Epithelial cell of esophagus (primary cell): ENCODE measurements around the gene ULK4.

ENCODE experiments used
- DNase-seq: peaks from one replicate; pipeline ENCODE4 v3.0.0; 2010; ENCODE audit warnings: low read depth
- H3K4me3 ChIP-seq: 2 replicates; pipeline ENCODE4 v1.5.1; 2011; ENCODE audit warnings: mild to moderate bottlenecking, low read length, control low read depth
- TF ChIP-seq, protein P1 (sequence below): IDR thresholded peaks from 2 replicates; pipeline ENCODE4 v1.5.1; 2011; ENCODE audit warnings: low read depth, mild to moderate bottlenecking, low read length, control low read depth, inconsistent platforms; ENCODE audit not compliant: insufficient read depth; ENCODE audit errors: missing control alignments

ULK4 gene

DNA sequence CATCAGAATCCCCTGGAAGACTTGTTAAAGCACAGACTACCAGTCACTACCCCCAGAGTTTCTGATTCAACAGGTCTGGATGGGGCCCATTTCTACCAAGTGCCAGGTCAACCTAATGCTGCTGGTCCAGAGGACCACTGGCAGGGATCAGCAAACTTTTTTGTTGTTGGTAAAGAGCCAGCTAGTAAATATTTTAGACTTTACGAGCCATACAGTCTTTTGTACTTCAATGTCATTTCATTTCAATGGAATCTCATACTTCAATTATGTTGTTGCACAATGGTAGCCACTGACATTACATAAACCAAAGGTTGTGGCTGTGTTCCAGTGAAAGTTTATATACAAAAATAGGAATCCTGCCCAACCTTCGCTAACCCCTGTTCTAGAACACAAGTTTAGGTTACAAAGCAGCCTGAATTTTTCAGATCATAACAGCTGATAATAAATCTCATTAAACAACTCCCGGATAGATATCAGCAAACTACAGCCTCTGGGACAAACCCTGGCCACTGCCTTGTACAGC lies 28.7 kb downstream of the ULK4 start:
- TF ChIP-seq, protein P1, sequence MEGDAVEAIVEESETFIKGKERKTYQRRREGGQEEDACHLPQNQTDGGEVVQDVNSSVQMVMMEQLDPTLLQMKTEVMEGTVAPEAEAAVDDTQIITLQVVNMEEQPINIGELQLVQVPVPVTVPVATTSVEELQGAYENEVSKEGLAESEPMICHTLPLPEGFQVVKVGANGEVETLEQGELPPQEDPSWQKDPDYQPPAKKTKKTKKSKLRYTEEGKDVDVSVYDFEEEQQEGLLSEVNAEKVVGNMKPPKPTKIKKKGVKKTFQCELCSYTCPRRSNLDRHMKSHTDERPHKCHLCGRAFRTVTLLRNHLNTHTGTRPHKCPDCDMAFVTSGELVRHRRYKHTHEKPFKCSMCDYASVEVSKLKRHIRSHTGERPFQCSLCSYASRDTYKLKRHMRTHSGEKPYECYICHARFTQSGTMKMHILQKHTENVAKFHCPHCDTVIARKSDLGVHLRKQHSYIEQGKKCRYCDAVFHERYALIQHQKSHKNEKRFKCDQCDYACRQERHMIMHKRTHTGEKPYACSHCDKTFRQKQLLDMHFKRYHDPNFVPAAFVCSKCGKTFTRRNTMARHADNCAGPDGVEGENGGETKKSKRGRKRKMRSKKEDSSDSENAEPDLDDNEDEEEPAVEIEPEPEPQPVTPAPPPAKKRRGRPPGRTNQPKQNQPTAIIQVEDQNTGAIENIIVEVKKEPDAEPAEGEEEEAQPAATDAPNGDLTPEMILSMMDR = no peak
- DNase-seq = peak; percentile 51
- H3K4me3 ChIP-seq = no peak overlapping the region

DNA sequence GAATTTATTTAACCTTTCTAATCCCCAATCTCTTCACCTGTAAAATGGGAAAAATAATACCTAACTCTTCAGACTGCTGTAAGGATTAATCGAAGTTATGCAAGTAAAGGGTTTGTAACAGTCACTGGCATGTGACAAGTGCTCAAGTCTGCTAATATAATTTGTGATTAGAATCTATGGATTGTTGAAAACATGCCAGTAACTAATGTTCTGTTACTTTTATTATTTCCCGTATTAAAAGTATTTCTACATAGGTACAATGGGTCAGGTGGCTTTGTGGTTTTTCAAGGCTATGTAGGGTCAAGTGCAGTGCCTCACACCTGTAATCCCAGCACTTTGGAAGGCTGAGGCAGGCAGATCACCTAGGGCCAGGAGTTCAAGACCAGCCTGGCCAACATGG lies 29.4 kb downstream of the ULK4 start:
- no peak for DNase-seq
- no peak overlapping the region for H3K4me3 ChIP-seq
- TF ChIP-seq, protein P1 = no peak

DNA sequence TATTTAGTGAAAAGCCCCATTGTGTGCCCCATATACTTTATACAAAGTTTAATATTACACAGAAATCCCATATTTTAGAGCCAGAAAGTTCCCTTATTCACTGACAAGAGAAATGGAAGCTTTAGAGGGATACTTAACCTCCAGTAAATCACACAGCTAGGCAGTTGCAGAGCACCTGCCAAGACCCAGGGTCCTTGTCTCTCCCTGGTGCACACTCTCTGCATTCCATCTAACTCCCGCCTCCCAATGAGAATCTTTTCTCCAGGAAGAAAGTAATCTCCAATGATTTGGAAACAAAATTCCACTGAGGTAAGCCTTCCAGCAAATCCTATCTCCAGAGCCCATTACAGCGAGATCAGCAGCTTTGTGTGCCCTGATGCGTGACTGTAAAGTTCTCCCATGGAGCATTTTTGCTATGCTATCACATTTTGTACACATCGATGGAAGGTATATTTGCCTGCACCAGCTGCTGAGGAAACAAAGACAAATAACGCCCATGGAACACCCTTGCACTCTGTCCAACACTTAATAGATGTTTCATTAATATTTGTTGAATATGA lies 41.4 kb downstream of the ULK4 start:
- H3K4me3 ChIP-seq = no peak overlapping the region
- TF ChIP-seq, protein P1 = no peak
- no peak for DNase-seq

DNA sequence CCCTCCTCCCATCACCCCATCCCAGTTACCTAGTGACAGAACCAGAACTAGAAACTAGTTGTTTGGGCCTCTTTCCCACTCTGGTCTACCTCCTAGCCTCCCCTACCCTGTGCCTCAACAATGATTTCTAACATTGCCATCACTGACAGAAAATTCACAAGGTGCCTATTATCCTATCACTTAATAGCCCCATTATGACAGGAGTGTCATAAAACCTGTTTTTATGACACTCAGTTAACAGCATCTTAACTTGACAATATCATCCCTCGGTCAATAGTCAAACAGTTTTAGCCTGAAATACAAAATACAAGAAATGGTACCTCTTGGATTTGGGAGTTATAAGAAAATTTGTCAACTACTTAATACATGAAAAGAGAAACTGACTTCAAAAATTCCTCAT lies 46.5 kb downstream of the ULK4 start:
- H3K4me3 ChIP-seq = no peak overlapping the region
- no peak for DNase-seq
- TF ChIP-seq, protein P1 = no peak

DNA sequence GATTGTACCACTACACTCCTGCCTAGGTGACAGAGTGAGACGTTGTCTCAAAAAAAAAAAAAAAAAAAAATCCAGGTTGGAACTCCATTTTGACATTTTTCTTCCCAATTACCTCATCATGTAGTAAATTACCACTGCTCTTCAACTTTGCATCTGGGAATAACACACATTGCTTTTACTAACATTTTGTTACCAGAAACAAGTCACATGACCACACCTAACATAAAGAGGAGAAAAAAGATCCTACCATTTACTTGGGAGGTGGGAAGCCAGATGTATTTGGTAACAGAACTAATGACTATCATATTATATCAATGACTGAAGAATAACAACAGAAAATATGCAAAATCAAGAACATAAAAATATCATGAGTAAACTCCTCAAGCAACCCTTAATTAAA lies 49.6 kb downstream of the ULK4 start:
- TF ChIP-seq, protein P1 = no peak
- DNase-seq = no peak

DNA sequence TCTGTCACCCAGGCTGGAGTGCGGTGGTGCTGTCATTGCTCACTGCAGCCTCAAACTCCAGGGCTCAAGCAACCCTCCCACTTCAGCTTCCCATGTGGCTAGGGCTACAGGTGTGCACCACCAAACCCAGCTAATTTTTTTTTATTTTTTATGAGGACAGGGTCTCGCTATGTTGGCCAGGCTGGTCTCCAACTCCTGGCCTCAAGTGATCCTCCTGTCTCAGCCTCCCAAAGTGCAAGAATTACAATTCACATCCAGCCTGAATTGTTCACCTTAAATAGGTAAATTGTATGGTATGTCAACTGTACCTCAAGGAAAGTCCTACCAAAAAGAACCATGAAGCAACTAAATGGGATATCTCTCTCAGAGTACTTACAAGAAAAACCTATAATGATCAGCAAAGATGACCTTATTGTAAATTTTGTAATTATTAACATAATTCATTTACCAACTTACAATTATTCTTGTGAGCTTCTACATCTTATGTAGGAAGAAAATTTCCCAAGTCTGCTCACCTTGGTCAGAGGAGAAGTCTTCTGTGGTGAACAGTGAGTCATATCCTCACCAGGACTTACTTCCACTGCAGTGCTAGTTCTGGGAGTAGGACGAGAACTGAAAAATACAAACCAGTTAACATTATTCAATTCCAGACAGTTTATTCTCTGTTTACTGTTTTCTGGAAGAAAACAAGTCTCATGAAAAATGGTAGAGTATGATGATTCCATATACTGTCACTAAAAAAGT lies 54.4 kb downstream of the ULK4 start:
- DNase-seq = peak; percentile 64
- TF ChIP-seq, protein P1 = no peak
- H3K4me3 ChIP-seq = no peak overlapping the region

More for the DNA sequence above, 49.6 kb downstream of the ULK4 start:
- H3K4me3 ChIP-seq = no peak overlapping the region
